Astrocyte of the cerebellum (primary cell): Measurements from ENCODE around the gene SCO2.

Experiments
- DNase-seq: peaks from one replicate; pipeline ENCODE4 v3.0.0-alpha.2; 2011; ENCODE audit warnings: low read depth
- H3K4me3 ChIP-seq: 2 replicates; pipeline ENCODE4 v1.5.1; 2011; ENCODE audit warnings: mild to moderate bottlenecking, low read depth, low read length, moderate library complexity
- CTCF ChIP-seq: IDR thresholded peaks from 2 replicates; pipeline ENCODE4 v1.5.1; 2012; ENCODE audit warnings: low read length, low read depth, moderate library complexity, mild to moderate bottlenecking; ENCODE audit errors: missing control alignments
- in situ Hi-C: cut with HindIII; loops from 2 replicates; pipeline ENCODE4 v1.10.0; 2017; ENCODE audit warnings: low sequenced_read_pairs

Gene SCO2

GRCh38 chr22:50505276-50505775 lies 20.1 kb downstream of the SCO2 start:
- in situ Hi-C loops = no loop called here

DNA sequence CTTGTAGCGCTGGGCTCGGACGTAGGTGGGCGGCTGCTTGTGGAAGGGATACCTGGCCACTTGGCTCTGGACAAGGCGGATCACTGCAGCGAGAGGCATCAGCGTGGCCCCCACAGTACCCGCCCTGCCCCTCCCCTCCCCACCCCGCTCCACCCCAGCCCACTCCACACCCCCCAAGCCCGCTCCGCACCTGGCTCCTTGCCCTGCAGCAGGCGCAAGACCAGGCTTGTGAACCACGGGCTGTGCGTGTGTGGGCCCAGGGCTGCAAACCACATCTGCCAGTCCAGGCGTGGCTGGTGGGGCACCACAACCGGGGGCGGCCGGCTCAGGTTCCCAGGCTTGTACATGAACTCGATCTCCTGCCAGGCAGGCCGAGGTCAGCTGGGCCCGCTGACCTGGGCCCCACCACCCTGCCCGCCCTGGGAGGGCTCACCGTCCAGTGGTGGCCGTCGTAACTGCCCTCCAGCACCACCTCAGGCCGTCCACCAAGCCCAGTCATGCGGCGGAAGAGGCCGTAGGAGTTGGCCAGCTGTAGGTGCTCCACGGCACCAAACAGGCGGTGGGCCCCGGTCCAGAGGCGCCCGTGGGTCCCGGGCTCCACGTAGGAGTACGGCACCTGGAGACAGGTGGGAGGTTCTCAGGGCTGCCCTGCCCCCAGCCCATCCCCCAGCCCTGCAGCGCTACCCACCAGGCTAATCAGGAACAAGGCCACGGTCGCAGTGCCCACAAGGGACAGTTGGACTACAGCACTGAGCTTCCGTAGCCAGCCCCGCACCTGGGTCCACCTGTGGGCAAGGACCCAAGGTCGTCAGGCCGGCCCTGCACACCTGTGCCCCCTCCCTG lies 20.8 kb downstream of the SCO2 start:
- no peak for DNase-seq
- TF ChIP-seq CTCF = no peak
- no peak overlapping the region for H3K4me3 ChIP-seq
- in situ Hi-C loops = no loop called here

More at GRCh38 chr22:50505276-50505775, 20.1 kb downstream of the SCO2 start:
- H3K4me3 ChIP-seq = no peak overlapping the region
- no peak for TF ChIP-seq CTCF
- no peak for DNase-seq

GRCh38 chr22:50503475-50504145 lies 21.8 kb downstream of the SCO2 start:
- H3K4me3 ChIP-seq = no peak overlapping the region
- TF ChIP-seq CTCF = peak; percentile 13
- no peak for DNase-seq
- in situ Hi-C loops = no loop called here

- in situ Hi-C loops = no loop called here
- no peak for TF ChIP-seq CTCF
- no peak for DNase-seq
- H3K4me3 ChIP-seq = no peak overlapping the region
Measured at GRCh38 chr22:50502628-50503474, 22.5 kb downstream of the SCO2 start.

DNA sequence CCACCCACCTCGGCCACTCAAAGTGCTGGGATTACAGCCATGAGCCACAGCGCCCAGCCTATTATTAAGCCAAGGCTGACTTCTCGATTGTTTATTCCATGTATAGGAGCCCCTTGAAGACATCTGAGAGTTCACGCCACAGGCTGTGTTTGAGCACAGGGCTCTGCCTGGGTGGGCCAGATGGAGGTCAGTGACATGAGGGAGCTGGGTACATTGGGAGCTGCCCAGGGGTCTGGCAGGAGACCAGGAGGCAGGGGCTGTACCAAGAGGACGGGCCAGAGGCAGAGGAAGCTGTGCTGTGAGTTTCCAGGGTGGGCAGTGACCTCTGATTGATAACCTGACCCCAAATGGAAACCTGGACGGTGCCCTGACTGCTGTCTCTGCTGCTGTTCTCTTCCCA lies 23.3 kb downstream of the SCO2 start:
- DNase-seq = no peak
- TF ChIP-seq CTCF = no peak
- H3K4me3 ChIP-seq = no peak overlapping the region
- in situ Hi-C loops = no loop called here

- in situ Hi-C loops = no loop called here
- no peak for TF ChIP-seq CTCF
Measured at GRCh38 chr22:50500452-50500851, 24.9 kb downstream of the SCO2 start.

More at GRCh38 chr22:50500452-50500851, 24.9 kb downstream of the SCO2 start:
- DNase-seq = no peak
- no peak overlapping the region for H3K4me3 ChIP-seq
